Fibroblast of gingiva (primary cell): ENCODE results near the gene MPV17.
"Not testable (repeated sequence)": the region's sequence is repeated elsewhere in the genome, so short reads cannot be mapped to it uniquely, and the experiment has no call there.

Source experiments
- DNase-seq: peaks from one replicate; pipeline ENCODE4 v3.0.0-alpha.2; 2011; ENCODE audit warnings: low read depth

Gene MPV17

GRCh38 chr2:27322301-27322765 lies 564 bp downstream of the MPV17 start:
- DNase-seq, result no peak

- peak; percentile 97 for DNase-seq
Observed at GRCh38 chr2:27320958-27321543, 1.8 kb downstream of the MPV17 start.

- DNase-seq, result not testable (repeated sequence)
Observed at GRCh38 chr2:27319839-27320238, 3.1 kb downstream of the MPV17 start.

- DNase-seq, result peak; percentile 15
Observed at GRCh38 chr2:27316655-27317412, 6.1 kb downstream of the MPV17 start.

- no peak for DNase-seq
Observed at GRCh38 chr2:27315122-27315521, 7.8 kb downstream of the MPV17 start.

GRCh38 chr2:27314709-27315108 lies 8.2 kb downstream of the MPV17 start:
- no peak for DNase-seq

- DNase-seq, result no peak
Observed at GRCh38 chr2:27313882-27314645, 8.8 kb downstream of the MPV17 start.

GRCh38 chr2:27312152-27312551 lies 10.7 kb downstream of the MPV17 start:
- DNase-seq, result no peak

- DNase-seq, result no peak
Observed at GRCh38 chr2:27309651-27310050, 13.2 kb downstream of the MPV17 start.

- DNase-seq, result peak; percentile 19
Observed at GRCh38 chr2:27308359-27308881, 14.5 kb downstream of the MPV17 start, which contains the start of gene UCN. TSS of gene UCN (minus strand) at chr2:27308445. CDS start at chr2:27307895, 550 bp downstream.

GRCh38 chr2:27307545-27308358 lies 15.1 kb downstream of the MPV17 start:
- DNase-seq, result no peak

- no peak for DNase-seq
Observed at GRCh38 chr2:27307287-27307544, 15.7 kb downstream of the MPV17 start.

GRCh38 chr2:27306573-27307286 lies 16.2 kb downstream of the MPV17 start:
- DNase-seq, result no peak

GRCh38 chr2:27306136-27306535 lies 16.8 kb downstream of the MPV17 start:
- no peak for DNase-seq

- DNase-seq, result no peak
Observed at GRCh38 chr2:27305516-27305915, 17.4 kb downstream of the MPV17 start.

GRCh38 chr2:27304488-27305240 lies 18.2 kb downstream of the MPV17 start:
- DNase-seq, result no peak

GRCh38 chr2:27303093-27304025 lies 19.5 kb downstream of the MPV17 start:
- DNase-seq, result peak; percentile 53

- not testable (repeated sequence) for DNase-seq
Observed at GRCh38 chr2:27300606-27301005, 22.3 kb downstream of the MPV17 start.

GRCh38 chr2:27298391-27299080 lies 24.4 kb downstream of the MPV17 start:
- no peak for DNase-seq
